Naive thymus-derived CD4-positive, alpha-beta T cell (primary cell): ENCODE results near the gene PDCD5. TPM values are rescaled to one million over a fixed set of nuclear protein-coding genes. Genes with fewer than 3 reads are reported as not detected.

ENCODE experiments used
- ATAC-seq: fragments of 150-1000 bp; cut with Tn5 transposase; 2 replicates; pipeline ENCODE4 v1.10.0; 2021; ENCODE audit warnings: mild to moderate bottlenecking, moderate library complexity
- CTCF ChIA-PET: fragments of 350-600 bp; sonication (Branson Sonifier 250); formaldehyde crosslinking; loops from one replicate; lab custom pipeline; 2021; ENCODE audit warnings: antibody characterized with exemption; lab: Charles Lee
- POLR2A ChIA-PET: fragments of 350-600 bp; sonication (Branson Sonifier 250); formaldehyde crosslinking; loops from one replicate; lab custom pipeline; 2021; ENCODE audit warnings: antibody characterized with exemption, inconsistent platforms; lab: Charles Lee
- DNase-seq, 9 donors: peaks; one replicate each; pipeline versions ENCODE4 v3.0.0 to v3.0.0-alpha.2; 2020 to 2022; ENCODE audit warnings: mixed read lengths in 1 of 9
- H3K27ac ChIP-seq: one replicate; pipeline ENCODE4 v1.7.0; 2013; ENCODE audit warnings: mild to moderate bottlenecking, low read depth, low read length, moderate library complexity
- H3K27me3 ChIP-seq, 2 donors: one replicate each; pipeline ENCODE4 v1.7.0; 2013; ENCODE audit warnings: low read length in 2 of 2, mild to moderate bottlenecking in 2 of 2, moderate library complexity in 2 of 2; ENCODE audit not compliant: control insufficient read depth in 2 of 2, insufficient read depth in 2 of 2
- H3K36me3 ChIP-seq, 3 experiments: 1 replicate in 2 of 3; 2 replicates in 1 of 3; pipeline ENCODE4 v1.7.0; 2013; ENCODE audit warnings: low read length in 3 of 3, mild to moderate bottlenecking in 3 of 3, moderate library complexity in 1 of 3; ENCODE audit not compliant: insufficient read depth in 3 of 3, control insufficient read depth in 2 of 3
- H3K4me1 ChIP-seq, 2 donors: one replicate each; pipeline ENCODE4 v1.7.0; 2013; ENCODE audit warnings: low read length in 2 of 2, mild to moderate bottlenecking in 2 of 2, moderate library complexity in 1 of 2; ENCODE audit not compliant: control insufficient read depth in 2 of 2, insufficient read depth in 2 of 2
- H3K4me3 ChIP-seq: 2 replicates; pipeline ENCODE4 v1.7.0; 2013; ENCODE audit warnings: mild to moderate bottlenecking, low read length
- H3K9me3 ChIP-seq, 3 experiments: 1 replicate in 2 of 3; 2 replicates in 1 of 3; pipeline ENCODE4 v1.7.0; 2013; ENCODE audit warnings: low read length in 3 of 3; ENCODE audit not compliant: control insufficient read depth in 2 of 3
- H3K27ac Mint-ChIP-seq, 9 donors: one replicate each; pipeline ENCODE4 v1.8.0; 2020 to 2022; ENCODE audit warnings: mixed read lengths in 9 of 9, mild to moderate bottlenecking in 8 of 9, moderate library complexity in 5 of 9, inconsistent platforms in 2 of 9
- H3K27me3 Mint-ChIP-seq, 5 donors: one replicate each; pipeline ENCODE4 v1.8.0; 2021 to 2022; ENCODE audit warnings: mixed read lengths in 5 of 5, mild to moderate bottlenecking in 1 of 5
- H3K36me3 Mint-ChIP-seq, 5 donors: one replicate each; pipeline ENCODE4 v1.8.0; 2020 to 2022; ENCODE audit warnings: mixed read lengths in 5 of 5, mild to moderate bottlenecking in 3 of 5, inconsistent platforms in 1 of 5
- H3K4me1 Mint-ChIP-seq, 7 donors: one replicate each; pipeline ENCODE4 v1.8.0; 2020 to 2022; ENCODE audit warnings: mixed read lengths in 7 of 7, mild to moderate bottlenecking in 3 of 7, inconsistent platforms in 1 of 7
- H3K4me3 Mint-ChIP-seq, 10 donors: one replicate each; pipeline ENCODE4 v1.8.0; 2020 to 2022; ENCODE audit warnings: mild to moderate bottlenecking in 10 of 10, mixed read lengths in 10 of 10, moderate library complexity in 6 of 10, inconsistent platforms in 2 of 10
- H3K9me3 Mint-ChIP-seq, 11 donors: one replicate each; pipeline ENCODE4 v1.8.0; 2020 to 2022; ENCODE audit warnings: mixed read lengths in 11 of 11, mild to moderate bottlenecking in 4 of 11, inconsistent platforms in 1 of 11, moderate library complexity in 1 of 11
- intact Hi-C, 2 donors: fragments of 100-400 bp; cut with micrococcal nuclease; formaldehyde crosslinking; loops; one replicate each; pipeline ENCODE4 v1.15.1; 2023
- polyA plus RNA-seq, 2 donors: library from polyadenylated mRNA; unstranded; fragments of 300-500 nt; fragmentation: Illumina TruSeq; gene quantifications; one replicate each; pipeline ENCODE4 v1.2.3, GENCODE V29; 2021
- total RNA-seq, 6 experiments: library from RNA in 5 of 6; stranded (reverse) in 5 of 6; gene quantifications; 1 replicate in 5 of 6; 2 replicates in 1 of 6; pipeline ENCODE4 v1.2.3 and lab custom pipeline; 2021 to 2026

PDCD5 gene
- total and polyA plus RNA-seq, 7 experiments from 2014 or later: 19.5 to 101 (median 53.8) TPM

DNA sequence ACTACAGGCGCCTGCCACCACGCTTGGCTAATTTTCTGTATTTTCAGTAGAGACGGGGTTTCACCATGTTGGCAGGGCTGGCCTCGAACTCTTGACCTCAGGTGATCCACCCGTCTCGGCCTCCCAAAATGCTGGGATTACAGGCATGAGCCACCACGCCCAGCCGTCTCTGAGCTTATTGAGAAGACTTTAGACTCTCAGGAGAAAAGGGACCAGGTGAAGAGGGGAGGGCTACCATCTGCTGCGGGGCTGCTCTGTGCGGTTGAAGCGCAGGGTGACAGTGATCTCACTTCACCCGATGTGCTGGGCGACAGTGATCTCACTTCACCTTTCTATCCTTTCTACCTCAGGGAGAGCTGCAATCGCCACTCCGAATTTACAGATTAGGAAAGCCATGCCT is 25.3 kb downstream of the PDCD5 start:
- peaks cover 0 to 61% (median 5%) of the 10 kb centered on the region in 3 experiments for H3K36me3 ChIP-seq

DNA sequence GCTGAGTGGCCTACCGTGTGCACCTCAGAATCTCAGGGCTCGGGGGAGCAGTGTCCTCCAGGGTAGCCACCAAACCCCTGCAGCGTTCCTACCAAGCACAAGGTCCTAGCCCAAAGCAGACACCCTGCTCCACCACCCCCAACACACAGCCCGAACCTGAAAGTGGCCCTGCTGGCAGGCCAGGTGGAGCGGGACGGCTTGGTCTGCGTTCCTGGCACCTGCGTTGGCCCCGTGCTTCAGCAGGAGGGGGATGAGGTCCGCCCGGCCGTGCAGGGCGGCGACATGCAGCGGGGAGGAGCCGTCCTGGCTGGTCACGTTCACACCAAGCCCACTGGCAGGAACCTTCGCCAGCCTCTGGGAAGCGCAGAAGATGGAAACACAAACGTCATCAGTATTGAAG is 26.5 kb downstream of the PDCD5 start:
- no peaks in the 10 kb centered on the region for H3K27me3 ChIP-seq
- peaks cover 0 to 56% (median 5%) of the 10 kb centered on the region in 3 experiments for H3K36me3 ChIP-seq
- H3K27ac Mint-ChIP-seq: no peak overlapping the region
- H3K9me3 Mint-ChIP-seq: no peaks in the 10 kb centered on the region
- H3K4me1 ChIP-seq: no peaks in the 10 kb centered on the region
- ATAC-seq (no peak), DNase-seq (no peak)
- H3K4me1 Mint-ChIP-seq: no peaks in the 10 kb centered on the region
- CTCF ChIA-PET: no interaction called here
- intact Hi-C loops: no loop called here
- POLR2A ChIA-PET: interaction anchor here (1.0 kb wide), 1 partner anchor 22 kb away, joined by 3 read pairs; no protein-coding TSS in a partner anchor
- no peak overlapping the region for H3K4me3 ChIP-seq
- H3K4me3 Mint-ChIP-seq: no peak overlapping the region
- peaks cover 3 to 38% (median 26%) of the 10 kb centered on the region in 5 donors for H3K36me3 Mint-ChIP-seq
- H3K27me3 Mint-ChIP-seq: no peaks in the 10 kb centered on the region
- H3K27ac ChIP-seq: no peak overlapping the region
- no peaks in the 10 kb centered on the region for H3K9me3 ChIP-seq

More for the DNA sequence above, 25.3 kb downstream of the PDCD5 start:
- Mint-ChIP-seq H3K36me3 (peaks cover 7 to 34% (median 21%) of the 10 kb centered on the region in 5 donors), H3K4me3 (no peak overlapping the region), H3K27ac (no peak overlapping the region), H3K9me3 (no peaks in the 10 kb centered on the region), H3K4me1 (no peaks in the 10 kb centered on the region), H3K27me3 (no peaks in the 10 kb centered on the region)
- ATAC-seq: no peak
- no peak overlapping the region for H3K27ac ChIP-seq
- H3K27me3 ChIP-seq: no peaks in the 10 kb centered on the region
- H3K4me3 ChIP-seq: no peak overlapping the region
- no peak for DNase-seq
- H3K9me3 ChIP-seq: no peaks in the 10 kb centered on the region
- ChIA-PET POLR2A (interaction anchor here (0.7 kb wide), 1 partner anchor 194 kb away, joined by 4 read pairs; no protein-coding TSS in a partner anchor), CTCF (interaction anchor here (0.6 kb wide), 1 partner anchor 307 kb away, joined by 3 read pairs; no protein-coding TSS in a partner anchor)
- intact Hi-C loops: no loop called here
- no peaks in the 10 kb centered on the region for H3K4me1 ChIP-seq

DNA sequence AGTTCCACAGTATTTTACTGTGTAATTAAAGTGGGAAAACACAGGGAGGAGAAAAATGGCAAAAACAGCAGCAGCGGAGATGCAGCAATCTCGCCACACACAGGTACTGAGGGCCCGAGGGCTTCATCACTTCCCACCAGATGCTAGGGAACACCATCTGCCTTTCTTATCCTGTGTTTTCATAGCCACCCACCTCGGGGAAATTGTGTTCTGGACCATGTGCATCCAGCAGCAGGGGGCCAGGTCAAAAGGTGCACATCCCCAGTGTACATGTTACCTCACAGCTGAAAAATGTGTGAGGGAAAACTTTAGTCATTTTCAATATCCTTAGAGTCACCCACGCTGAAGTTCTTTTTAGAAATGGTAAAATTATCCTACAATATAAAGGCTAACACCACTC is 30.2 kb downstream of the PDCD5 start:
- DNase-seq (no peak), ATAC-seq (no peak)
- peaks cover 0 to 48% (median 7%) of the 10 kb centered on the region in 3 experiments for H3K36me3 ChIP-seq
- ChIA-PET CTCF (no interaction called here), POLR2A (no interaction called here)
- Mint-ChIP-seq H3K4me1 (no peaks in the 10 kb centered on the region), H3K27ac (no peak overlapping the region), H3K36me3 (peaks cover 8 to 52% (median 37%) of the 10 kb centered on the region in 5 donors), H3K9me3 (no peaks in the 10 kb centered on the region), H3K4me3 (no peak overlapping the region), H3K27me3 (no peaks in the 10 kb centered on the region)
- H3K4me3 ChIP-seq: no peak overlapping the region
- H3K9me3 ChIP-seq: no peaks in the 10 kb centered on the region
- no peaks in the 10 kb centered on the region for H3K4me1 ChIP-seq
- H3K27ac ChIP-seq: no peak overlapping the region
- intact Hi-C loops: no loop called here
- no peaks in the 10 kb centered on the region for H3K27me3 ChIP-seq

DNA sequence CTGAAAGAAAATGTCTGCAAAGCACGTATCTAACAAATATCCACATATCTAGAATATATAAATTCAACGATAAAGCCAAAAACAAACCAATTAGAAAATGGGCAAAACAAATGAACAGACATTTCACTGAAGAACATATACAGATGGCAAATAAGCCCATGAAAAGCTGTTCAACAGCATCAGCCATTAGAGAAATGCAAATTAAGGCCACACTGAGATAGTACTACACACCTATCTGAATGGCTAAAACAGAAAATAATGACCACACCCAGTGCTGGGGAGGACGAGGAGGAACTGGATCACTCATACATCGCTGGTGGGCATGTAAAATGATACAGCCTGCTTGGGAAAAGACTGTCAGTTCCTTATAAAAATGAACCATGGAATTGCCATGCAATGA is 32.0 kb downstream of the PDCD5 start:
- ChIA-PET POLR2A (no interaction called here), CTCF (no interaction called here)
- H3K27ac ChIP-seq: no peak overlapping the region
- intact Hi-C loops: no loop called here
- H3K9me3 Mint-ChIP-seq: no peaks in the 10 kb centered on the region
- DNase-seq (no peak), ATAC-seq (no peak)
- H3K4me3 ChIP-seq: no peak overlapping the region
- H3K27me3 ChIP-seq: no peaks in the 10 kb centered on the region
- H3K27me3 Mint-ChIP-seq: no peaks in the 10 kb centered on the region
- peaks cover 12 to 52% (median 40%) of the 10 kb centered on the region in 5 donors for H3K36me3 Mint-ChIP-seq
- peaks cover 0 to 4% (median 0%) of the 10 kb centered on the region in 7 donors for H3K4me1 Mint-ChIP-seq
- no peak overlapping the region for H3K4me3 Mint-ChIP-seq
- H3K4me1 ChIP-seq: no peaks in the 10 kb centered on the region
- H3K27ac Mint-ChIP-seq: no peak overlapping the region
- peaks cover 0 to 40% (median 3%) of the 10 kb centered on the region in 3 experiments for H3K36me3 ChIP-seq
- no peaks in the 10 kb centered on the region for H3K9me3 ChIP-seq

DNA sequence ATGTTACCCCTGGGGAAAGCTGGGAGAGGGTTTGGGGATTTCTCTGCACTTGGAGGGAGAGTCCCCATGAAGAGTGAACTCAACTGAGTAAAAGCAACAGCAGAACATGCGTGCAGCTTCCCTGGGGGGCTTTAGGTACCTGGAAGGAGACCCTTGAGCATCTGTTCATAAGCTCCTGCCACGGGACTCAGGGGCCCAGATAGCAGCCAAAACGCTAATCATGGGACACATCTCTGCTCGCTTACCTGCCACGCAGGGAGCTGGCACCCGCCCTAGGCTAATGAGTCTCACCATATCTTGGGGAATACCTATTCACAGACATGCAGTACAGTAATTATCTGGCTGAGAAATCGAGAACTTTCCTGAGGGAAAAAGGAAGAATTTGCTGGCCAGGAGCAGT is 33.9 kb downstream of the PDCD5 start:
- H3K27me3 Mint-ChIP-seq: no peaks in the 10 kb centered on the region
- Histone ChIP-seq H3K27ac (no peak overlapping the region), H3K27me3 (no peaks in the 10 kb centered on the region), H3K9me3 (no peaks in the 10 kb centered on the region), H3K36me3 (peaks cover 0 to 51% (median 8%) of the 10 kb centered on the region in 3 experiments), H3K4me1 (no peaks in the 10 kb centered on the region), H3K4me3 (no peak overlapping the region)
- peaks cover 0 to 4% (median 0%) of the 10 kb centered on the region in 7 donors for H3K4me1 Mint-ChIP-seq
- peaks cover 17 to 57% (median 36%) of the 10 kb centered on the region in 5 donors for H3K36me3 Mint-ChIP-seq
- DNase-seq (no peak), ATAC-seq (no peak)
- H3K4me3 Mint-ChIP-seq: no peak overlapping the region
- CTCF ChIA-PET: no interaction called here
- POLR2A ChIA-PET: no interaction called here
- no peaks in the 10 kb centered on the region for H3K9me3 Mint-ChIP-seq
- H3K27ac Mint-ChIP-seq: no peak overlapping the region
- intact Hi-C loops: no loop called here

DNA sequence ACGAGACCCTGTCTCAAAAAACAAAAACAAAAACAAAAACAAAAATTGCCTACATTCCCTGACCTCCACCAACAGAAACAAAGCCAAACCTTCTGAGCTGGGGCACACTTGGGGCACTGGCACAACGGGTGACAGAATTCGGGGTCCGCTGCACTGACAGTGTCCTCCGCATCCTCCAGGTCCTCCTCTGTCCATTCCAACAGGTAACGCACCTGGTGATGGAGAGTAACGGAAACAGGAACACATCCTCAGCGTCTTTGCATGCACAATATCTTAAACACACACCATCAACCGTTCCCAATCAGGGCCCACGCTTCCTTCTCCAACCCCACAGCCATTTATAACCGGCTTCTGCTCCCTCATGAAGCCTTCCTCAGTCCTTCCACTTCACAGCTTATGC is 34.6 kb downstream of the PDCD5 start:
- no peaks in the 10 kb centered on the region for H3K9me3 ChIP-seq
- Mint-ChIP-seq H3K4me3 (no peak overlapping the region), H3K4me1 (peaks cover 0 to 4% (median 0%) of the 10 kb centered on the region in 7 donors), H3K36me3 (peaks cover 17 to 58% (median 36%) of the 10 kb centered on the region in 5 donors), H3K27ac (peak overlapping the region in 1 of 9 donors; percentile 46), H3K9me3 (no peaks in the 10 kb centered on the region), H3K27me3 (no peaks in the 10 kb centered on the region)
- H3K36me3 ChIP-seq: peaks cover 0 to 52% (median 8%) of the 10 kb centered on the region in 3 experiments
- POLR2A ChIA-PET: no interaction called here
- no peak overlapping the region for H3K27ac ChIP-seq
- CTCF ChIA-PET: no interaction called here
- H3K27me3 ChIP-seq: no peaks in the 10 kb centered on the region
- DNase-seq (no peak), ATAC-seq (no peak)
- intact Hi-C loops: no loop called here
- H3K4me3 ChIP-seq: no peak overlapping the region
- H3K4me1 ChIP-seq: no peaks in the 10 kb centered on the region

DNA sequence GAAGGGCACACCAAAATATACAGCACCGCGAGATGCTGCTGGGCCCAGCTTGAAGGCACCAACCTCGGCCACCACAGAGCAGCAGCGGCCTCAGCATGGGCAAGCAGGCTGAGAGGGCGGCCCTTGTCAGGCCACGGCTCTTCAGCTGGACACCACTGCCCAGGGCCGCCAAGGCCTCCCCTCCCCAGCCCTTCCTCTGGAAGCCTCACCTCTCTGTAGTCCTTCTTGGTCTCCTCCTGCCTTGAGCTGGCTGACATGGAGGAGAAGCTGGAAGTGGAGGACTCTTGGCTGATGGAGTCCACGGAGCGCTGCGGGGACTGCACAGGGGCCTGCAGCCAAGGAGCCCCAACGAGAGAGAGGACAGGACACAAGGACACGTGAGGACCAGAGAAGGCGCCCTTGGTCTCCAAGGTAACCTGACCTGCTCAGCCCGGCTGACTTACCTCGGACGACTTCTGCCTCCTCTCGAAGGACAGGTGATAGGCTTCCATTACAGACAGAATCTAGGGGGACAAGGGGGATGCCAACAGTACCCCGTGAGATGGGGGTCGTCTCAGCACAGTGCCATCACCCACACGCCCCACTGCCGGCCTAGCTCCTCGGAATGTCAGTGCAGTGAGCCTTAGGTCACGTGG is 38.2 kb downstream of the PDCD5 start:
- Histone ChIP-seq H3K27me3 (no peaks in the 10 kb centered on the region), H3K4me3 (no peak overlapping the region), H3K36me3 (peaks cover 4 to 73% (median 8%) of the 10 kb centered on the region in 3 experiments), H3K9me3 (no peaks in the 10 kb centered on the region), H3K4me1 (no peaks in the 10 kb centered on the region), H3K27ac (no peak overlapping the region)
- ChIA-PET CTCF (no interaction called here), POLR2A (no interaction called here)
- Mint-ChIP-seq H3K9me3 (no peaks in the 10 kb centered on the region), H3K4me1 (peaks cover 0 to 4% (median 0%) of the 10 kb centered on the region in 7 donors), H3K27me3 (no peaks in the 10 kb centered on the region), H3K36me3 (peaks cover 19 to 64% (median 27%) of the 10 kb centered on the region in 5 donors), H3K4me3 (no peak overlapping the region), H3K27ac (no peak overlapping the region)
- intact Hi-C loops: no loop called here
- DNase-seq (no peak), ATAC-seq (no peak)
